Caco-2 (cell line): ENCODE data around the gene SETD1A. TPM values are rescaled to one million over a fixed set of nuclear protein-coding genes. Genes with fewer than 3 reads are reported as not detected.

ENCODE experiments used
- BruUV-seq: library from RNA; stranded (reverse); fragments of 400-500 nt; replicated peaks from 2 replicates; lab custom pipeline; 2021; lab: Mats Ljungman, UMichigan
- CTCF ChIA-PET: fragments of 300-600 bp; sonication (Branson Sonifier 250); formaldehyde crosslinking; loops from one replicate; lab custom pipeline; 2022; ENCODE audit warnings: antibody characterized with exemption; lab: Charles Lee
- POLR2A ChIA-PET: fragments of 300-600 bp; sonication (Branson Sonifier 250); formaldehyde crosslinking; loops from one replicate; lab custom pipeline; 2022; ENCODE audit warnings: antibody characterized with exemption; lab: Charles Lee
- DNase-seq, 2 experiments: peaks; one replicate each; pipeline versions ENCODE4 v3.0.0 to v3.0.0-alpha.2; 2020 to 2022
- H3K27me3 ChIP-seq: replicated peaks from 2 replicates; pipeline ENCODE4 v1.6.0; 2011; ENCODE audit warnings: low read length; ENCODE audit not compliant: control insufficient read depth, insufficient read depth
- H3K36me3 ChIP-seq: 2 replicates; pipeline ENCODE4 v1.5.1; 2011; ENCODE audit warnings: low read length; ENCODE audit not compliant: control insufficient read depth, insufficient read depth
- H3K4me1 ChIP-seq: fragments of 250-450 bp; sonication (Bioruptor Pico); 2 replicates; pipeline ENCODE4 v1.5.1; 2020; ENCODE audit warnings: mild to moderate bottlenecking
- H3K4me3 ChIP-seq: 2 replicates; pipeline ENCODE4 v1.5.1; 2011; ENCODE audit warnings: low read depth, mild to moderate bottlenecking, control low read depth, low read length
- H3K9me3 ChIP-seq: fragments of 250-450 bp; sonication (Bioruptor Pico); 2 replicates; pipeline ENCODE4 v1.5.1; 2020; ENCODE audit warnings: mild to moderate bottlenecking, moderate library complexity
- H3K27ac Mint-ChIP-seq: one replicate; pipeline ENCODE4 v1.8.0; 2022; ENCODE audit warnings: mixed read lengths; ENCODE audit not compliant: unreplicated experiment
- H3K27me3 Mint-ChIP-seq: one replicate; pipeline ENCODE4 v1.8.0; 2022; ENCODE audit warnings: mixed read lengths; ENCODE audit not compliant: insufficient read depth, unreplicated experiment
- H3K36me3 Mint-ChIP-seq: one replicate; pipeline ENCODE4 v1.8.0; 2022; ENCODE audit warnings: mild to moderate bottlenecking, mixed read lengths; ENCODE audit not compliant: insufficient read depth, unreplicated experiment
- H3K4me1 Mint-ChIP-seq: one replicate; pipeline ENCODE4 v1.8.0; 2022; ENCODE audit warnings: low read depth, mixed read lengths; ENCODE audit not compliant: unreplicated experiment
- H3K4me3 Mint-ChIP-seq: one replicate; pipeline ENCODE4 v1.8.0; 2022; ENCODE audit warnings: mild to moderate bottlenecking, moderate library complexity, mixed read lengths; ENCODE audit not compliant: unreplicated experiment
- H3K9me3 Mint-ChIP-seq: one replicate; pipeline ENCODE4 v1.8.0; 2022; ENCODE audit warnings: mixed read lengths; ENCODE audit not compliant: unreplicated experiment
- CTCF ChIP-seq, 2 experiments: fragments of 200-600 bp in 1 of 2; IDR thresholded peaks; 1 replicate in 1 of 2; 2 replicates in 1 of 2; pipeline versions ENCODE4 v1.5.1 to v1.8.0; 2011 to 2022; ENCODE audit warnings: antibody characterized with exemption in 1 of 2, control low read depth in 1 of 2, inconsistent platforms in 1 of 2, low read depth in 1 of 2, low read length in 1 of 2, mild to moderate bottlenecking in 1 of 2, moderate library complexity in 1 of 2; ENCODE audit not compliant: insufficient read depth in 1 of 2, severe bottlenecking in 1 of 2, unreplicated experiment in 1 of 2
- intact Hi-C: fragments of 100-400 bp; cut with micrococcal nuclease; formaldehyde crosslinking; loops from one replicate; pipeline ENCODE4 v1.10.0; 2022; ENCODE audit not compliant: unreplicated experiment
- total RNA-seq: library from RNA; stranded (reverse); gene quantifications from 2 replicates; pipeline ENCODE4 v1.2.3, GENCODE V29; 2022

Gene SETD1A
- total RNA-seq, 1 experiment from 2014 or later = 21.5 TPM

GRCh38 chr16:30961384-30961783 lies 3.8 kb downstream of the SETD1A start:
- no peak overlapping the region for H3K27ac Mint-ChIP-seq
- H3K4me3 Mint-ChIP-seq = no peak overlapping the region
- BruUV-seq = no TSS peak
- no peaks in the 10 kb centered on the region for H3K27me3 Mint-ChIP-seq
- no peak for DNase-seq
- no peak for TF ChIP-seq CTCF (IDR thresholded peaks at IDR 0.05; ENCODE audit: insufficient read depth in 1 of 2, low read depth in 1 of 2, low read length in 1 of 2, severe bottlenecking in 1 of 2, unreplicated experiment in 1 of 2)
- no peaks in the 10 kb centered on the region for H3K9me3 Mint-ChIP-seq
- peaks cover 13% of the 10 kb centered on the region for H3K4me1 Mint-ChIP-seq
- Histone ChIP-seq H3K36me3 (peaks cover 6% of the 10 kb centered on the region; the same call in 1 of the 2 replicates), H3K27me3 (no peaks in the 10 kb centered on the region), H3K4me3 (no peak overlapping the region), H3K4me1 (no peaks in the 10 kb centered on the region; the same call in 1 of the 2 replicates), H3K9me3 (no peaks in the 10 kb centered on the region)
- peaks cover 75% of the 10 kb centered on the region for H3K36me3 Mint-ChIP-seq
- intact Hi-C loops = no loop called here
- POLR2A ChIA-PET = no interaction called here
- CTCF ChIA-PET = no interaction called here

DNA sequence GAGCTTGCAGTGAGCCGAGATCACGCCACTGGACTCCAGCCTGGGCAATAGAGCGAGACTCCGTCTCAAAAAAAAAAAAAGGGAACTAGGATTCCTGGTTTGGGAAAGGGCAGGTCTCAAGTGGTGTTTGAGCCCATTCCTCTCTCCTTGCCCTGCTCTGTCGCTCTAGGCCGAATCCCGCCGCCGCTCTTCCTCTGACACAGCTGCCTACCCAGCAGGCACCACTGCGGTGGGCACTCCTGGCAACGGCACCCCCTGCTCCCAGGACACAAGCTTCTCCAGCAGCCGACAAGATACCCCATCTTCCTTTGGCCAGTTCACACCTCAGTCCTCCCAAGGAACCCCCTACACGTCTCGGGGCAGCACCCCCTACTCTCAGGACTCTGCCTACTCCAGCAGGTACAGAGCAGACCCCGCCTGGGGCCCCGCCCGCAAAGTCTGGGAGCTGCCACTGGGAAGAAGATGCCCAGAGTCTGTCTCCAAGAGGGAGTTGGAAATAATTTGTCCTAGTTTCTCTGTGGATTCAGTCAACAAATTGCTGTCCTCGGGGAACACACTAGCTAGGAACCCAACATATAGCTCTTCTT lies 6.5 kb downstream of the SETD1A start:
- ChIA-PET CTCF (no interaction called here), POLR2A (no interaction called here)
- H3K36me3 Mint-ChIP-seq = peaks cover 79% of the 10 kb centered on the region
- Histone ChIP-seq H3K36me3 (peaks cover 6% of the 10 kb centered on the region; the same call in 1 of the 2 replicates), H3K4me3 (no peak overlapping the region), H3K27me3 (no peaks in the 10 kb centered on the region), H3K9me3 (no peaks in the 10 kb centered on the region), H3K4me1 (no peaks in the 10 kb centered on the region; the same call in 1 of the 2 replicates)
- no peaks in the 10 kb centered on the region for H3K27me3 Mint-ChIP-seq
- BruUV-seq = no TSS peak
- intact Hi-C loops = no loop called here
- peaks cover 5% of the 10 kb centered on the region for H3K4me1 Mint-ChIP-seq
- H3K4me3 Mint-ChIP-seq = no peak overlapping the region
- no peak for DNase-seq
- H3K9me3 Mint-ChIP-seq = no peaks in the 10 kb centered on the region
- TF ChIP-seq CTCF (IDR thresholded peaks at IDR 0.05; ENCODE audit: insufficient read depth in 1 of 2, low read depth in 1 of 2, low read length in 1 of 2, severe bottlenecking in 1 of 2, unreplicated experiment in 1 of 2) = no peak
- no peak overlapping the region for H3K27ac Mint-ChIP-seq

- H3K9me3 Mint-ChIP-seq = no peaks in the 10 kb centered on the region
- H3K9me3 ChIP-seq = no peaks in the 10 kb centered on the region
- no peak overlapping the region for H3K27ac Mint-ChIP-seq
- H3K4me1 ChIP-seq = no peaks in the 10 kb centered on the region
- H3K27me3 ChIP-seq = no peaks in the 10 kb centered on the region
- intact Hi-C loops = no loop called here
- no peak for DNase-seq
- H3K4me1 Mint-ChIP-seq = peaks cover 3% of the 10 kb centered on the region
- H3K36me3 ChIP-seq = peaks cover 8% of the 10 kb centered on the region; the same call in 1 of the 2 replicates
- ChIA-PET CTCF (no interaction called here), POLR2A (no interaction called here)
- BruUV-seq = no TSS peak
- H3K4me3 Mint-ChIP-seq = no peak overlapping the region
- H3K27me3 Mint-ChIP-seq = no peaks in the 10 kb centered on the region
- peaks cover 79% of the 10 kb centered on the region for H3K36me3 Mint-ChIP-seq
- H3K4me3 ChIP-seq = no peak overlapping the region
- no peak for TF ChIP-seq CTCF (IDR thresholded peaks at IDR 0.05; ENCODE audit: insufficient read depth in 1 of 2, low read depth in 1 of 2, low read length in 1 of 2, severe bottlenecking in 1 of 2, unreplicated experiment in 1 of 2)
Observed at GRCh38 chr16:30964574-30965226, 7.1 kb downstream of the SETD1A start.
